ENCODE data around the gene LEUTX.

DNA sequence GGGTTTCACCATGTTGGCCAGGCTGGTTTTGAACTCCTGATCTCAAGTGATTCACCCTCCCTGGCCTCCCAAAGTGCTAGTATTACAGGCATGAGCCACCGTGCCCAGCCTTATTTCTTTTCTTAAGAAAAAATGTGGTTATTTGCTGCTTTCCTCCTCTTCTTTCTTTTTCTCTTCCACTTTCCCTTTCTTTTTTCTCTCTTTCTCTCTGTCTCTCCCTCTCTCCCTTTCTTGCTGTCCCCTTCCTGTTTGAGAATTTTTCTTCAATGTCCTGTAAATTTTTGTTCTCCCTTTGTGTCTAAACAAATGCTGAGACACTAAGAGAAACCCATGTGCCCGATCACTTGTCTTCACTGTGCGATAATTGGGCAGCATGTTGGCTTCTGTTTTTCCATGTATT lies 2.2 kb downstream of the LEUTX start:
- TF ChIP-seq CTCF (IDR thresholded peaks at IDR 0.05; ENCODE audit: insufficient read depth, low read length, poor library complexity, severe bottlenecking), result no peak
- TF ChIP-seq EZH2phosphoT487 (conservative IDR thresholded peaks at IDR 0.05; ENCODE audit: low read length), result no peak

Data from SU-DHL-6 (cell line).